ENCODE measurements around the gene OR10H2. TPM values are rescaled to one million over a fixed set of nuclear protein-coding genes. Genes with fewer than 3 reads are reported as not detected.
"Not testable (repeated sequence)": the region's sequence is repeated elsewhere in the genome, so short reads cannot be mapped to it uniquely, and the experiment has no call there.

OR10H2 gene
- not detected for polyA plus RNA-seq (ENCODE audit: insufficient read depth in 1 of 5, insufficient read length in 5 of 5, low replicate concordance in 1 of 5)
- long read RNA-seq, donor 1, result 0 reads
- long read RNA-seq, donor 2, result 0 reads
- long read RNA-seq, donor 3, result 0 reads
- long read RNA-seq, donor 4, result 0 reads
- long read RNA-seq, donor 5, result 0 reads
- long read RNA-seq, donor 6, result 0 reads
- long read RNA-seq, donor 7, result 0 reads
- long read RNA-seq, donor 8, result 0 reads

GRCh38 chr19:15727724-15728123 lies at the start of gene OR10H2:
OR10H2 (plus strand) TSS chr19:15728024; CDS start chr19:15728044, 20 bp downstream.
- DNase-seq, result no peak

GRCh38 chr19:15679089-15679488 lies 48.7 kb upstream of the OR10H2 start:
- DNase-seq, result no peak

GRCh38 chr19:15679865-15680264 lies 48.0 kb upstream of the OR10H2 start:
- not testable (repeated sequence) for DNase-seq

- no peak for DNase-seq
These were observed 47.1 kb upstream of the OR10H2 start for GRCh38 chr19:15680478-15681322.

- no peak for DNase-seq
These were observed 44.4 kb upstream of the OR10H2 start for GRCh38 chr19:15683411-15683810.

- no peak for DNase-seq
These were observed 43.0 kb upstream of the OR10H2 start for GRCh38 chr19:15684828-15685227.

GRCh38 chr19:15696654-15697194 lies 31.1 kb upstream of the OR10H2 start:
- no peak for DNase-seq

GRCh38 chr19:15701757-15702533 lies 25.9 kb upstream of the OR10H2 start:
- no peak for DNase-seq

GRCh38 chr19:15702534-15702930 lies 25.3 kb upstream of the OR10H2 start:
- peak; percentile 74 to 80 for DNase-seq

GRCh38 chr19:15714638-15715037 lies 13.2 kb upstream of the OR10H2 start:
- DNase-seq, result no peak

- DNase-seq, result no peak
These were observed 12.2 kb upstream of the OR10H2 start for GRCh38 chr19:15715642-15716041.

GRCh38 chr19:15717809-15718208 lies 10.0 kb upstream of the OR10H2 start:
- DNase-seq, result no peak

- DNase-seq, result no peak
These were observed 6.6 kb upstream of the OR10H2 start for GRCh38 chr19:15721268-15721667.

GRCh38 chr19:15722956-15723355 lies 4.9 kb upstream of the OR10H2 start:
- DNase-seq, result no peak

GRCh38 chr19:15730538-15730937 lies 2.7 kb downstream of the OR10H2 start:
- DNase-seq, result no peak

- no peak for DNase-seq
These were observed 4.6 kb downstream of the OR10H2 start for GRCh38 chr19:15732388-15732787.

- DNase-seq, result no peak
These were observed 6.1 kb downstream of the OR10H2 start for GRCh38 chr19:15733895-15734294.

GRCh38 chr19:15737722-15738121 lies 9.9 kb downstream of the OR10H2 start, which contains the start of gene OR10H3:
OR10H3 (plus strand) TSS chr19:15737985; CDS start chr19:15741393, 3,408 bp downstream.
- no peak for DNase-seq

- no peak for DNase-seq
These were observed 13.0 kb downstream of the OR10H2 start for GRCh38 chr19:15740785-15741184.

- DNase-seq, result no peak
These were observed 20.4 kb downstream of the OR10H2 start for GRCh38 chr19:15748239-15748638.

GRCh38 chr19:15758379-15758778 lies 30.6 kb downstream of the OR10H2 start:
- DNase-seq, result no peak

- DNase-seq, result no peak
These were observed 32.2 kb downstream of the OR10H2 start for GRCh38 chr19:15759962-15760565.

All from right lung (tissue), 10 donors.